Activated gamma-delta T cell treated with Interleukin-2 at 50 U/mL for 16 hours (primary cell): Measurements from ENCODE around the gene OIT3.
"Not testable (repeated sequence)": the region's sequence is repeated elsewhere in the genome, so short reads cannot be mapped to it uniquely, and the experiment has no call there.

ENCODE experiments used
- DNase-seq: peaks from one replicate; pipeline ENCODE4 v3.0.0-alpha.2; 2020

The OIT3 gene

GRCh38 chr10:72893136-72893798 lies at the start of gene OIT3:
Gene OIT3, plus strand, starts transcription at chr10:72893739. Its CDS starts 60 bp downstream, at chr10:72893799.
- no peak for DNase-seq

- DNase-seq = no peak
Observed at GRCh38 chr10:72846238-72846637, 47.3 kb upstream of the OIT3 start.

- DNase-seq = no peak
Observed at GRCh38 chr10:72847681-72848080, 45.9 kb upstream of the OIT3 start.

GRCh38 chr10:72850861-72851260 lies 42.7 kb upstream of the OIT3 start:
- DNase-seq = no peak

- no peak for DNase-seq
Observed at GRCh38 chr10:72851509-72851908, 42.0 kb upstream of the OIT3 start.

GRCh38 chr10:72852508-72852907 lies 41.0 kb upstream of the OIT3 start:
- no peak for DNase-seq

GRCh38 chr10:72855129-72855528 lies 38.4 kb upstream of the OIT3 start:
- no peak for DNase-seq

- no peak for DNase-seq
Observed at GRCh38 chr10:72855790-72856189, 37.7 kb upstream of the OIT3 start.

GRCh38 chr10:72858067-72858466 lies 35.5 kb upstream of the OIT3 start:
- DNase-seq = no peak

GRCh38 chr10:72862957-72863356 lies 30.6 kb upstream of the OIT3 start:
- DNase-seq = no peak

- no peak for DNase-seq
Observed at GRCh38 chr10:72875250-72876055, 18.1 kb upstream of the OIT3 start.

GRCh38 chr10:72879245-72879644 lies 14.3 kb upstream of the OIT3 start:
- no peak for DNase-seq

GRCh38 chr10:72881291-72881690 lies 12.2 kb upstream of the OIT3 start:
- no peak for DNase-seq

GRCh38 chr10:72883861-72884260 lies 9.7 kb upstream of the OIT3 start:
- DNase-seq = no peak

- DNase-seq = no peak
Observed at GRCh38 chr10:72885953-72886352, 7.6 kb upstream of the OIT3 start.

GRCh38 chr10:72886621-72887020 lies 6.9 kb upstream of the OIT3 start:
- DNase-seq = no peak

- no peak for DNase-seq
Observed at GRCh38 chr10:72887043-72887442, 6.5 kb upstream of the OIT3 start.

GRCh38 chr10:72888151-72888638 lies 5.3 kb upstream of the OIT3 start:
- DNase-seq = no peak

GRCh38 chr10:72889391-72889831 lies 4.1 kb upstream of the OIT3 start:
- DNase-seq = no peak

- DNase-seq = no peak
Observed at GRCh38 chr10:72890086-72890485, 3.5 kb upstream of the OIT3 start.

- no peak for DNase-seq
Observed at GRCh38 chr10:72895236-72895850, 1.8 kb downstream of the OIT3 start.

GRCh38 chr10:72898616-72899015 lies 5.1 kb downstream of the OIT3 start:
- DNase-seq = no peak

- DNase-seq = no peak
Observed at GRCh38 chr10:72899545-72899944, 6.0 kb downstream of the OIT3 start.

- DNase-seq = not testable (repeated sequence)
Observed at GRCh38 chr10:72903941-72904446, 10.5 kb downstream of the OIT3 start.
